RWPE1 (cell line): ENCODE data around the gene TCEAL7.

Experiments used
- CTCF ChIA-PET: fragments of 350-600 bp; sonication (Branson Sonifier 250); formaldehyde crosslinking; extraction: SDS; loops from one replicate; lab custom pipeline; 2021; lab: Yijun Ruan, JAX
- POLR2A ChIA-PET: fragments of 400-600 bp; formaldehyde crosslinking; extraction: SDS; loops from one replicate; lab custom pipeline; 2020; ENCODE audit warnings: antibody characterized with exemption; ENCODE audit not compliant: low non-redundant PET; lab: Yijun Ruan, JAX
- DNase-seq: peaks from one replicate; pipeline ENCODE4 v3.0.0; 2012; ENCODE audit warnings: low spot score
- H3K27ac ChIP-seq: fragments of 450-650 bp; 2 replicates; pipeline ENCODE4 v1.5.1; 2017
- TF ChIP-seq, protein P1 (sequence below): fragments of 450-650 bp; conservative IDR thresholded peaks from 2 replicates; pipeline ENCODE4 v1.5.1; 2017; ENCODE audit warnings: low read depth, mild to moderate bottlenecking

The TCEAL7 gene

DNA sequence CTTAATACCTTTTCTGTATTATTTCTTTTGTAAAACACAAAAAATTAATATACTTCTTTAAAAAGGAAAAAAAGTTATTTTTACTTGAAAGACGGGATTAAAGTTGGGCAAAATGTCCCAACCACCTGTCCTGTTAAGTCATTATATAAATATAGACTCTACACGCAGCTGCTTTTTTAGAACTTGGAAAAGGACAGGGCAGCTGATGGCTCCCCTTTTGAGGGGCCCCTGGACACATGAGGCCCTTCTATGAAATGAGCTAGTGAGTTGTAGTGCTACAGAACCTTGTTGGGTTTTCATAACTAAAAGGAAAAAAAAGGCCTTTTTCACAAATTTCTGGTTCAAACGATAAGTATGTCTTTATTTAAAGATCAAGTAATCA lies 18.6 kb upstream of the TCEAL7 start:
- H3K27ac ChIP-seq = no peak overlapping the region
- DNase-seq = no peak
- TF ChIP-seq, protein P1, sequence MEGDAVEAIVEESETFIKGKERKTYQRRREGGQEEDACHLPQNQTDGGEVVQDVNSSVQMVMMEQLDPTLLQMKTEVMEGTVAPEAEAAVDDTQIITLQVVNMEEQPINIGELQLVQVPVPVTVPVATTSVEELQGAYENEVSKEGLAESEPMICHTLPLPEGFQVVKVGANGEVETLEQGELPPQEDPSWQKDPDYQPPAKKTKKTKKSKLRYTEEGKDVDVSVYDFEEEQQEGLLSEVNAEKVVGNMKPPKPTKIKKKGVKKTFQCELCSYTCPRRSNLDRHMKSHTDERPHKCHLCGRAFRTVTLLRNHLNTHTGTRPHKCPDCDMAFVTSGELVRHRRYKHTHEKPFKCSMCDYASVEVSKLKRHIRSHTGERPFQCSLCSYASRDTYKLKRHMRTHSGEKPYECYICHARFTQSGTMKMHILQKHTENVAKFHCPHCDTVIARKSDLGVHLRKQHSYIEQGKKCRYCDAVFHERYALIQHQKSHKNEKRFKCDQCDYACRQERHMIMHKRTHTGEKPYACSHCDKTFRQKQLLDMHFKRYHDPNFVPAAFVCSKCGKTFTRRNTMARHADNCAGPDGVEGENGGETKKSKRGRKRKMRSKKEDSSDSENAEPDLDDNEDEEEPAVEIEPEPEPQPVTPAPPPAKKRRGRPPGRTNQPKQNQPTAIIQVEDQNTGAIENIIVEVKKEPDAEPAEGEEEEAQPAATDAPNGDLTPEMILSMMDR = no peak
- POLR2A ChIA-PET = no interaction called here
- CTCF ChIA-PET = no interaction called here

DNA sequence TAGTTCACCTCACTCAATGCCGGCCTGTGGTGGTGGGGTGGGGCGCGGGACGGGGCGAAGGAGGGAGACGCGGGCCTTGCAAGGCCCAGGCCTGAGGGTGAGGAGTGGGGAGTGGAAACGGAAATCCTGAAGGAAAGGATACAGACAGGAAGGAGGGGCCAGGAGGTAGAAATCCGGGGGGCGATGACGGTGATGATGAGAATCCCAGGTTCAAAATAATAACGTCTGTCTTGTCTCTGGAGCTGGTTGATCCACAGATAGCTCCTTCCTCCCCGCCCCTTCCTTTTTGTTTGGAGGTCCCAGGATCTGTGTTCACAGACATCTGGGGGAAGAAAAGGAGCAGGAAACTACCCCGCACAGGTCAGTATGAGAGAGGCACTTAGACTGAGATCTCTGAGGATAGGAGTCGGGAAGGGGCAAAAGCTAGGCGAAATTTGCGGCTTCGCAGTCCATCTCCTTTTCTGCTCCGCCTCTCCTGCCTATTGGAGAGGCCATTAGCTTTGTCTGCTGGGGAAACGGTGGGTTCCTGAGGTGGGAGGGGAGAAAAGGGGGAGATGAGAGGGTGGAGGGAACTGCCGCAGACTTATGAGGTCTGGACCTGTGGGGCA lies 746 bp downstream of the TCEAL7 start:
- DNase-seq = no peak
- POLR2A ChIA-PET = no interaction called here
- no peak overlapping the region for H3K27ac ChIP-seq
- TF ChIP-seq, protein P1 = no peak
- CTCF ChIA-PET = no interaction called here

DNA sequence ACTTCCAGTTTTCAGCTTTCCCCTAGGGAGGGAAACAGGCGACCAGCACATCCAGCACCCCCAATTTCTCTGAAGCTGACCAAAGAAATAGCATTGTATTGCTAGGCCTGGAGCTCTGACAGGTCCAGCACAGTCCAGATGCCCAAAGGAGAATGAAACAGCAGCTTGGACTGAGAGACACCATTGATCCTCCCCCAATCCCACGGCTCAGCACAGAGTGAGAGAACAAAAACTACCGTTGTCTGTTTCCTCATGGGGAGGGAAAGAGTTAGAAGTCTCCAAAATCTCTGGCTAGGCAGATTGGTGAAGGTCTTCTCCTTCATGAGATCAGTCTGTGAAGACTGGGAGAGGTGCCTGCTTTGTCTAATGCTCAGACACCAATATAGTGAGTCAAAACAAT lies 8.6 kb downstream of the TCEAL7 start:
- H3K27ac ChIP-seq = no peak overlapping the region
- POLR2A ChIA-PET = no interaction called here
- DNase-seq = no peak
- CTCF ChIA-PET = interaction anchor here (1.2 kb wide), 1 partner anchor 125 kb away, joined by 3 read pairs; no protein-coding TSS in a partner anchor
- TF ChIP-seq, protein P1 = no peak

DNA sequence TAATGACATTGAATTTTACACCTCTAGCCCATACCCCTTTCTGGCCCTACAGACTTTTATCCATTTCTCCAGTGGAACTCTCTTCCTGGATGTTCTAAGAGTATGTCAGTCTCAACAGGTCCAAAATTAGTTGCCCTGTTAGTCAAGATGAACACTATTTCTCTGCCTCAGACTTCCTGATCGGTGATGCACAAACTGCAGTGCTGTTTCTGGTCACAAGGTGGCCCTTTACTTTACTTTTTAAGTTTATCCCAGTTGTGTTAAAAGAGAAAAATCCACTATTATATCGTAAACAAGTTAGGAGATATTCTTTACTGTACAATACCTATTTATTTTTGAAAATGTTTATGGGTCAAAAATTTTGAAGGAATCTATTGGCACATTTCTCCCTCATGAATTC lies 13.1 kb downstream of the TCEAL7 start:
- DNase-seq = peak; percentile 20
- TF ChIP-seq, protein P1 = peak; percentile 67
- CTCF ChIA-PET = interaction anchor here (0.9 kb wide), 1 partner anchor 128 kb away, joined by 3 read pairs; no protein-coding TSS in a partner anchor
- POLR2A ChIA-PET = no interaction called here
- no peak overlapping the region for H3K27ac ChIP-seq

DNA sequence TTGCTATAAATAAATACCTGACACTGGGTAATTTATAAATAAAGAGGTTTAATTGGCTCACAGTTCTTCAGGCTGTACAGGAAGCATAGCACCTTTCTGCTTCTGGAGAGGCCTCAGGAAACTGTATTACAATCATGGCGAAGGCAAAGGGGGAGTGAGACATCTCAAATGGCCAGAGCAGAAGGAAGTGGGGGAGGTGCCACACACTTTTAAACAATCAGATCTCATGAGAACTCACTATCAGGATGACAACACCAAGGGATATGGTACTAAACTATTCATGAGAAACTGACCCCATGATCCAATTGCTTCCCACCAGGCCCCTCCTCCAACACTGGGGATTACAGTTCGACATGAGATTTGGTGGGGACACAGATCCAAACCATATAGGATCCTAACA lies 14.6 kb downstream of the TCEAL7 start:
- POLR2A ChIA-PET = no interaction called here
- CTCF ChIA-PET = no interaction called here
- DNase-seq = no peak
- TF ChIP-seq, protein P1 = no peak
- no peak overlapping the region for H3K27ac ChIP-seq

DNA sequence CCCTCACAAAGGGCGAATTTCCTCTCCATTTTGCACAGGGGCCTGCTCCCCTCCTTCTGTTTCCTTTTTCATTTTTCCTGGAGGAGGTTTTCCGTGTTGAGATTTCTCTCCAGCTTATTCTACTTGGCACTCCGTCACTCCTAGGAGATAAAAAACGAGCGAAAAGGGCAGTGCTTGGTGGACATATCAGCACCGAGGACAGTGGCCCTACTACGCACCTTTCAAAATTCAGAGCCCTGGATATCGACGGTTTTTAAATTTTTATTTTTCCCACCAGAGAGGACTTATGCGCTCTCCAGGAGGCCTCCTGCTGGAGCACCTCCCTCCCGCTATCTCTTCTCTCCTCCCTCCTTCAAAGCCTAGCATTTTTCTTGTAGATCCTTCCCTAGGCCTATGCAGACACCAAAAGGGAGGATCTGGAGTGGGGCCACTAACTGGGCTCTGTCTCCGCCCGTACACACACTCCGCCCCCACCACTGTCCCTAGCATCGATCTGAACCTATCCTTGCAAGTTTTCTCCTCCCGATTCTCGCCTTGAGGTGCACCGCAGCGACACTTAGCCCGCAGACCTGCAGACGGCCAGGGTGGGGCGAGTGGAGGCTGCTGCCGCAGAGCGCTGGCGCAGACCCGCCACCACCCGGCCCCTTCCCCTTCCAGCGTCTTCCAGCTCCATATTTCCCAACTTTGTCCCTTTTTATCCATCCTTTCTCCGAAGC lies 17.8 kb downstream of the TCEAL7 start:
- no peak for DNase-seq
- CTCF ChIA-PET = no interaction called here
- POLR2A ChIA-PET = no interaction called here
- TF ChIP-seq, protein P1 = no peak
- H3K27ac ChIP-seq = no peak overlapping the region
